ENCODE data around the gene DYNC2H1.
"Not testable (repeated sequence)": the region's sequence is repeated elsewhere in the genome, so short reads cannot be mapped to it uniquely, and the experiment has no call there.

The DYNC2H1 gene

GRCh38 chr11:103141986-103142385 lies 32.8 kb downstream of the DYNC2H1 start:
- not testable (repeated sequence) for DNase-seq

- DNase-seq = no peak
Observed at GRCh38 chr11:103147627-103148026, 38.4 kb downstream of the DYNC2H1 start.

- no peak for DNase-seq
Observed at GRCh38 chr11:103157542-103157941, 48.3 kb downstream of the DYNC2H1 start.

DNA sequence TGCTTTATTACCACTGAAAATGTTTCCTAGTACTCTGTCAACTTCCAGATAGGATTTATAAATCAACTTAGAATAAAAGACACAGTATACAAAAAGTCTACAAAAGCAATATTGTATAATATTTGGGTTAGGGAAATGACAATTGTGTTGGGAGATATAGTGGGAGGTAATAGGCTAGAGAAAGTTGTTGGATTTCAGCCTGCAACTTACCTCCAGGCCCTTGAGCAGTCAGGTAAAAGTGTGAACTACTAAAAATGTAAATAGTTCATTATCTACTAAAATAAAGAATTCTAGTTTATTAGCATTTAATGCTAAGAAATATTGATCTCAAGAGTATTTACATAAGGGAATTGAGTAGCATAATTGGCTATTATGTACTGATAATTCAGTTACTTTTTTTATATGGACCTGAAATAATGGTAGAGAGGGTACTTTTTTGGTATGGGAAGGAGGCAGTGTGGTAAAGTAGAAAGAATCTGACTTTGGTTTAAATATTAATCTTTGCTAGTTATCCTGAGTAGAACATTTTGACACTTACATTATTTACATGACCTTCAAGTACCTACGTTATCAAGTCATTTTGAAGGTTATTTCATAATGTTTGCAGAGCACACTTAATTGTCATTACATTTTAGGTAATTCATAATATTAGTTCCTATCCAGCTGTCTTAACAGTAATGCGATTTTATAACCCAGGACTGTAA lies 55.0 kb downstream of the DYNC2H1 start:
- no peak for DNase-seq

DNA sequence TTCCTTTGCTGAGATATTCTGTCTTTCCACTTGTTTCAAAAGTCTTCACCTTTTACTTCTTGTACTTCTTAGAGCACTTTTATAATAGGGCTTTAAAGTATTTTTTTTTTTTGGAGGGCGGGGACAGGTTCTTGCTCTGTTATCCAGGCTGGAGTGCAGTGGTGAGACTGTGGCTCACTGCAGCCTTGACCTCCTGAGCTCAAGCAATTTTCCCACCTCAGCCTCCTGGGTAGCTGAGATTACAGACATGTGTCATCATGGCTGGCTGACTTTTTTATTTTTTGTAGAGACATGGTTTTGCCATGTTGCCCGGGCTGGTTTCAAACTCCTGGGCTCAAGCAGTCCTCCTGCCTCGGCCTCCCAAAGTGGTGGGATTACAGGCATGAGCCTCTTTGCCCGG lies 57.9 kb downstream of the DYNC2H1 start:
- no peak for DNase-seq

- DNase-seq = no peak
Observed at GRCh38 chr11:103170865-103171264, 61.6 kb downstream of the DYNC2H1 start.

- DNase-seq = no peak
Observed at GRCh38 chr11:103175461-103176129, 66.4 kb downstream of the DYNC2H1 start.

DNA sequence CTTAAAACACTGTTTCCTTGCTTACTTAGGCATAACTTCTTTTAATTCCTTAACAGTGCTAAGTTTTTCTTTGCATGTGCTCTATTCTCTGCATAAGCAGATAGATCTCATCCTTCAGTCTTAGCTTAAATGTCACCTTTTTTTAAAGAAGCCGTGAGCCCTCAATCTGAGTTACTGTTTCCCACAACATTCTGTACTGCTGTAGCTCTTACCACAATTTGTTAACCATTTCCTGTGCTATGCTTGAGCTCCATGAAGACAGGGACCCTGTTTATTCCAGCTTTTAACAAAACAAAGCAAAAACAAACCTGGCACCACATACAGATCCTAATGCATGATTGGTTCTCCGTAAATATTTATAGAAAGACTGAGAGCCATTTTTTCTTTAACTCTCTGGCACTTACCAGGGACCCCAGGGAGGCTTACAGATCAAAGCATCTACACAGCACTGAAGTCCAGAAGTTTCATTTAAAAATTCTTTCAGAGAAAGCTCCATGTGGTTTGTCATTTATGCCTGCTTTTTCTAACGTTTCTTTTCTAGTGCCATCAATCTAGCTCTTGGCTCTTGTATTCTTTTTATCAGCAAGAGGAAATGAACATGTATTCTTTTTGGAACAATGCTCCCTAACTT lies 74.9 kb downstream of the DYNC2H1 start:
- no peak for DNase-seq

- no peak for DNase-seq
Observed at GRCh38 chr11:103202048-103202651, 92.9 kb downstream of the DYNC2H1 start.

- no peak for DNase-seq
Observed at GRCh38 chr11:103210543-103210942, 101.3 kb downstream of the DYNC2H1 start.

DNA sequence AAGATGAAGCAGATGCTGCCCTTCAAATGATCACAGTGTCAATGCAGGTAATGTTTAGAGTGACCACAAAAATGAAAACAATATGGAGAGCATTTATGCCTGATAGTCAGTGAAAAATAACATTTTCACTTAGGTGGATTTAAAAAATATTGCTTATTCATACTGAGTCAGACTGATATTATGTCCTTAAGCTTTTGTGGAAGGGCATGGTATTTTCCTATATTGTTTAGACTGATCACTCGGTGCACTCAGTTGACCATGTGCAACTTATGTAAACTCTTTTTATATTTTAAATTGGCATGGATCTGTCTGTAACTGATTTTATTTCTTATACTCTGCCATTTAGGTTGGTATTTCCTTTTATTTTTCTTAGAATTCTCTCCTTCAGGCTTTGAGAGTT lies 106.6 kb downstream of the DYNC2H1 start:
- DNase-seq = no peak

GRCh38 chr11:103220133-103220532 lies 110.9 kb downstream of the DYNC2H1 start:
- no peak for DNase-seq

GRCh38 chr11:103222806-103223205 lies 113.6 kb downstream of the DYNC2H1 start:
- peak in 1 of 51 donors; percentile 1 for DNase-seq

- no peak for DNase-seq
Observed at GRCh38 chr11:103228807-103229206, 119.6 kb downstream of the DYNC2H1 start.

GRCh38 chr11:103234974-103235373 lies 125.7 kb downstream of the DYNC2H1 start:
- no peak for DNase-seq

GRCh38 chr11:103241574-103241973 lies 132.3 kb downstream of the DYNC2H1 start:
- DNase-seq = no peak

- DNase-seq = no peak
Observed at GRCh38 chr11:103254123-103254522, 144.9 kb downstream of the DYNC2H1 start.

DNA sequence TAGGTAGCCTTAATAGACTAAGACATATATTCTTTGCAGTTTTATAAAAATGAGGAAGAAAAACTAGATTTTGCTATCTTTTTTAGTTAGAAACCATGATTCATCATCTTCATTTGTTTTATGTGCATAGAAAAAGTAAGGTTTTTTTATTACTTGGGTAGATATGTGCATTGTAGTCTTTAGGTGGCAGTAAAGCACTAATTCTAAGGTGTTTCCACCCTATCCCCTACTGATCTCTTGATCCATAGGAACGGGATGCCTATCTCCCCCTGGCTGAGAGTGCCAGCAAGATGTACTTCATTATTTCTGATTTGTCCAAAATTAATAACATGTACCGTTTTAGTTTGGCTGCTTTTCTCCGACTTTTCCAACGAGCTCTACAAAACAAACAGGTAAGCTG lies 148.1 kb downstream of the DYNC2H1 start:
- no peak for DNase-seq

GRCh38 chr11:103266167-103266831 lies 157.1 kb downstream of the DYNC2H1 start:
- DNase-seq = peak in 3 of 51 donors; percentile 1 to 28 (median 9)

DNA sequence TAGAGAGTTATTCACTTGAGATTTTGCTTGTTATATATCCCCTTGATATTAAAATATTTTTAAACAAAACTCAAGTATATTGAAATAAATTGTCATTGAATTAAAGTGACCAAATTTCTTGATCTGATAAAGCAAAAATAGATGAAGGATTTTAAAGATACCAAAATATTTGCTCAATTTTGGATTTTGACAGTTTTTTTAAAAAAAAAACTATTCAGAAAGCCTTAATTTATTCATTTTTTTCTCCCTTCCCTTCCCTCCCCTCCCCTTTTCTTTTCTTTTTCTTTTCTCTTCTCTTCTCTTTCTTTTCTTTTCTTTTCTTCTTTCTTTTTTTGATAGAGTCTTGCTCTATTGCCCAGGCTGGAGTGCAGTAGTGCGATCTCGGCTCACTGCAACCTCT lies 163.7 kb downstream of the DYNC2H1 start:
- DNase-seq = no peak

GRCh38 chr11:103274025-103274424 lies 164.8 kb downstream of the DYNC2H1 start:
- DNase-seq = no peak

DNA sequence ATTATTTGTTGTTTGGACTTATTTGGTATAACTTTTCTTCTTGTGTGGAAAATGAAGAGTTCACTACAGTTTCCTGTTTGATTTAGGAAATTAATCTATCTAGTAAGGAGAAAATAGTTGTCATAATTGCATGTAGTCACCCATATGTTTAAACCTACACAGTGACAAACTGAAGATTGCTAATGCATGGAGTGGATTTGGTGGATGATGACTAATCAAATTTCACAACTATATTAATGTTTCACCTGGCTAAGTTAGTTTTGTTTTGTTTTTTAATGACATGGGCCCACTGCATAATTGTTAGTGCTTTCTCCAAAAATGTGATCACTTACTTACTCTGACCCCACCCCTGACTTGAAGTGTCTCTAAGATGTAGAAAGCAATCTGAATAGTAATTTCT lies 170.6 kb downstream of the DYNC2H1 start:
- DNase-seq = no peak
